ENCODE results near the gene FADS2. TPM values are rescaled to one million over a fixed set of nuclear protein-coding genes. Genes with fewer than 3 reads are reported as not detected.
A peak's percentile ranks its signal among the peaks of the same experiment; 100 is the strongest.

FADS2 gene
- total and polyA plus RNA-seq, 9 of the 15 experiments (the other 6 are each of a cell fraction or from before 2014, with no cell fraction given): 2.9 to 42.8 (median 16.2) TPM

DNA sequence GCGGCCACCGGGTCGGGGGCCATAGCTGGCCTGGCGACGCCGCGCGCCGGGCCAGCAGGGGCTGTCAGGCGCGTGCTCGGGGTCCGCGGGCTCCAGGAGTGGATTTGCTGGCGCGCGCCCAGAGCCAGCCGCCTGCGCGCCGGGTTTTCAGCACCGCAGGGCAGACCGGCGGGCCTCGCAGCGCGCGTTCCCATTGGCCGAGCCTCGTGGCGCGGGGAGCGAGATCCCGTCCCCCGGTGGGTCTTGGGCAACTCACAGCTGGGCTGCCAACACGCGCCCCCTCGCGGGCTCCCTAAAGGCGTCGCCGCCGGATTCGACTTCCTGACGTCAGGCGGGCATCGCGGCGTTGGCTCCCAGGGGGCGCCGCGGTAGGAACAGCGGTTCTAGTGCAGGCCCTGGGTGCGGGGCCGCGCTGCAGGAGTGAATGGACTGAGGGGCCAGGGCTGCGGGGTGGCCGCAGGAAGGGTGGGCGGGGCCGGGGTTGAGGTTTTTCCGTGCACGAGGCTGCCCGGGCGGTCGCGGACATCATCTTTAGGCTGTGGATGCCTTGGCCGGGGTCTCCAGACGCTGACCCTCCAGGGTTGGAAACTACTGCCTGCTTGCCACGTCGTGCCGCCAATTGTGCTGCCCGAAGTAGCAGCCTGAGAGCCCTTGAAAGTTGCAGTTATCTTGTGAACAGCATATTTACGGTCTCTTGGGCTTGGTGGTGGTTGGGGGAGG, 11.2 kb upstream of the FADS2 start, which contains the start of gene FADS1 (continued):
- TF ChIP-seq FOXP1 (CRISPR knock-in tag; IDR thresholded peaks at IDR 0.05): peak; percentile 77; the same call in 1 of the 2 replicates
- TF ChIP-seq, protein P1, sequence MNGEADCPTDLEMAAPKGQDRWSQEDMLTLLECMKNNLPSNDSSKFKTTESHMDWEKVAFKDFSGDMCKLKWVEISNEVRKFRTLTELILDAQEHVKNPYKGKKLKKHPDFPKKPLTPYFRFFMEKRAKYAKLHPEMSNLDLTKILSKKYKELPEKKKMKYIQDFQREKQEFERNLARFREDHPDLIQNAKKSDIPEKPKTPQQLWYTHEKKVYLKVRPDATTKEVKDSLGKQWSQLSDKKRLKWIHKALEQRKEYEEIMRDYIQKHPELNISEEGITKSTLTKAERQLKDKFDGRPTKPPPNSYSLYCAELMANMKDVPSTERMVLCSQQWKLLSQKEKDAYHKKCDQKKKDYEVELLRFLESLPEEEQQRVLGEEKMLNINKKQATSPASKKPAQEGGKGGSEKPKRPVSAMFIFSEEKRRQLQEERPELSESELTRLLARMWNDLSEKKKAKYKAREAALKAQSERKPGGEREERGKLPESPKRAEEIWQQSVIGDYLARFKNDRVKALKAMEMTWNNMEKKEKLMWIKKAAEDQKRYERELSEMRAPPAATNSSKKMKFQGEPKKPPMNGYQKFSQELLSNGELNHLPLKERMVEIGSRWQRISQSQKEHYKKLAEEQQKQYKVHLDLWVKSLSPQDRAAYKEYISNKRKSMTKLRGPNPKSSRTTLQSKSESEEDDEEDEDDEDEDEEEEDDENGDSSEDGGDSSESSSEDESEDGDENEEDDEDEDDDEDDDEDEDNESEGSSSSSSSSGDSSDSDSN (IDR thresholded peaks at IDR 0.05; ENCODE audit: borderline replicate concordance in 1 of 2, low read depth in 2 of 2, low read length in 2 of 2): peak; percentile 25 to 70; a peak in 1 of 4 replicates
- no peak for TF ChIP-seq MIER1 (IDR thresholded peaks at IDR 0.05; ENCODE audit: low read depth)
- no peak for TF ChIP-seq TARDBP (IDR thresholded peaks at IDR 0.05)
- no peak for TF ChIP-seq DDX20 (tag; IDR thresholded peaks at IDR 0.05; ENCODE audit: low read depth)
- TF ChIP-seq, protein P2, sequence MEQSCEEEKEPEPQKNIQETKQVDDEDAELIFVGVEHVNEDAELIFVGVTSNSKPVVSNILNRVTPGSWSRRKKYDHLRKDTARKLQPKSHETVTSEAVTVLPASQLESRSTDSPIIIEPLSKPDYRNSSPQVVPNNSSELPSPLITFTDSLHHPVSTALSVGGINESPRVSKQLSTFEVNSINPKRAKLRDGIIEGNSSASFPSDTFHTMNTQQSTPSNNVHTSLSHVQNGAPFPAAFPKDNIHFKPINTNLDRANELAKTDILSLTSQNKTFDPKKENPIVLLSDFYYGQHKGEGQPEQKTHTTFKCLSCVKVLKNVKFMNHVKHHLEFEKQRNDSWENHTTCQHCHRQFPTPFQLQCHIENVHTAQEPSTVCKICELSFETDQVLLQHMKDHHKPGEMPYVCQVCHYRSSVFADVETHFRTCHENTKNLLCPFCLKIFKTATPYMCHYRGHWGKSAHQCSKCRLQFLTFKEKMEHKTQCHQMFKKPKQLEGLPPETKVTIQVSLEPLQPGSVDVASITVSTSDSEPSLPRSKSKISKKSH (CRISPR knock-in tag; IDR thresholded peaks at IDR 0.05): no peak
- TF ChIP-seq HDAC2 (IDR thresholded peaks at IDR 0.05): no peak
- TF ChIP-seq HNRNPH1 (optimal IDR thresholded peaks at IDR 0.05; ENCODE audit: low read depth, low read length): no peak
- peak; percentile 94 for TF ChIP-seq CREM (IDR thresholded peaks at IDR 0.05; ENCODE audit: low read depth)
- peak; percentile 58 for TF ChIP-seq ZNF239 (CRISPR knock-in tag; IDR thresholded peaks at IDR 0.05)
- TF ChIP-seq NCOR1 (IDR thresholded peaks at IDR 0.05): peak; percentile 61; the same call in 1 of the 2 replicates
- no peak for TF ChIP-seq ZNF668 (CRISPR knock-in tag; IDR thresholded peaks at IDR 0.05)
- TF ChIP-seq ZNF79 (CRISPR knock-in tag; IDR thresholded peaks at IDR 0.05; ENCODE audit: low read depth): no peak
- no peak for TF ChIP-seq ZNF311 (CRISPR knock-in tag; IDR thresholded peaks at IDR 0.05)
- 0 out of 2 replicates have a peak, but pooled peaks have one; percentile 79 for TF ChIP-seq HDAC8 (tag; IDR thresholded peaks at IDR 0.05)
- TF ChIP-seq ZNF785 (CRISPR knock-in tag; IDR thresholded peaks at IDR 0.05): no peak
- TF ChIP-seq NR4A1 (CRISPR knock-in tag; IDR thresholded peaks at IDR 0.05): peak; percentile 91; the same call in 1 of the 2 replicates
- TF ChIP-seq NR4A1 (tag; IDR thresholded peaks at IDR 0.05): peak; percentile 80
- TF ChIP-seq ZFX (CRISPR knock-in tag; IDR thresholded peaks at IDR 0.05): peak; percentile 87
- TF ChIP-seq BRCA1 (IDR thresholded peaks at IDR 0.05): no peak
- TF ChIP-seq BRCA1 (CRISPR knock-in tag; IDR thresholded peaks at IDR 0.05): no peak
- peak; percentile 82; the same call in 1 of the 2 replicates for TF ChIP-seq XRCC5 (IDR thresholded peaks at IDR 0.05; ENCODE audit: low read depth, low read length)
- TF ChIP-seq PHF8 (IDR thresholded peaks at IDR 0.05; ENCODE audit: borderline replicate concordance, low read length): peak; percentile 51; the same call in 1 of the 2 replicates
- TF ChIP-seq, protein P3, sequence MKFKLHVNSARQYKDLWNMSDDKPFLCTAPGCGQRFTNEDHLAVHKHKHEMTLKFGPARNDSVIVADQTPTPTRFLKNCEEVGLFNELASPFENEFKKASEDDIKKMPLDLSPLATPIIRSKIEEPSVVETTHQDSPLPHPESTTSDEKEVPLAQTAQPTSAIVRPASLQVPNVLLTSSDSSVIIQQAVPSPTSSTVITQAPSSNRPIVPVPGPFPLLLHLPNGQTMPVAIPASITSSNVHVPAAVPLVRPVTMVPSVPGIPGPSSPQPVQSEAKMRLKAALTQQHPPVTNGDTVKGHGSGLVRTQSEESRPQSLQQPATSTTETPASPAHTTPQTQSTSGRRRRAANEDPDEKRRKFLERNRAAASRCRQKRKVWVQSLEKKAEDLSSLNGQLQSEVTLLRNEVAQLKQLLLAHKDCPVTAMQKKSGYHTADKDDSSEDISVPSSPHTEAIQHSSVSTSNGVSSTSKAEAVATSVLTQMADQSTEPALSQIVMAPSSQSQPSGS (CRISPR knock-in tag; IDR thresholded peaks at IDR 0.05): no peak; the same call in 1 of the 2 replicates
- 0 out of 2 replicates have a peak, but pooled peaks have one; percentile 15 for TF ChIP-seq GTF2E2 (tag; IDR thresholded peaks at IDR 0.05)
- no peak for TF ChIP-seq ZSCAN32 (CRISPR knock-in tag; IDR thresholded peaks at IDR 0.05)
